Neural cell (in vitro differentiated cells): ENCODE results near the gene POU2F3.

Source experiments
- EP300 ChIP-seq: fragments of 450-650 bp; conservative IDR thresholded peaks from 2 replicates; pipeline ENCODE4 v1.6.1; 2014; ENCODE audit warnings: antibody characterized with exemption, mild to moderate bottlenecking, moderate library complexity; ENCODE audit not compliant: poor library complexity, severe bottlenecking
- EZH2 ChIP-seq: fragments of 200-600, 300-800 bp; shearing (Covaris generic), sonication (generic); IDR thresholded peaks from 2 replicates; pipeline ENCODE4 v1.6.1; 2014; ENCODE audit warnings: antibody characterized with exemption, low read length, borderline replicate concordance, mild to moderate bottlenecking; ENCODE audit not compliant: insufficient read depth, poor library complexity, severe bottlenecking
- MXI1 ChIP-seq: fragments of 450-650 bp; conservative IDR thresholded peaks from 2 replicates; pipeline ENCODE4 v1.6.1; 2014; ENCODE audit warnings: antibody characterized with exemption, mild to moderate bottlenecking; ENCODE audit not compliant: poor library complexity, severe bottlenecking
- POLR2AphosphoS5 ChIP-seq: IDR thresholded peaks from 2 replicates; pipeline ENCODE4 v1.6.1; 2012
- RAD21 ChIP-seq: fragments of 450-650 bp; conservative IDR thresholded peaks from 2 replicates; pipeline ENCODE4 v1.6.1; 2014; ENCODE audit warnings: antibody characterized with exemption, mild to moderate bottlenecking, moderate library complexity
- REST ChIP-seq: IDR thresholded peaks from 2 replicates; pipeline ENCODE4 v1.6.1; 2012; ENCODE audit warnings: borderline replicate concordance
- TF ChIP-seq, protein P1 (sequence below): fragments of 450-650 bp; IDR thresholded peaks from 2 replicates; pipeline ENCODE4 v1.5.1; 2014; ENCODE audit warnings: antibody characterized with exemption, mild to moderate bottlenecking, moderate library complexity; ENCODE audit not compliant: poor library complexity, severe bottlenecking

DNA sequence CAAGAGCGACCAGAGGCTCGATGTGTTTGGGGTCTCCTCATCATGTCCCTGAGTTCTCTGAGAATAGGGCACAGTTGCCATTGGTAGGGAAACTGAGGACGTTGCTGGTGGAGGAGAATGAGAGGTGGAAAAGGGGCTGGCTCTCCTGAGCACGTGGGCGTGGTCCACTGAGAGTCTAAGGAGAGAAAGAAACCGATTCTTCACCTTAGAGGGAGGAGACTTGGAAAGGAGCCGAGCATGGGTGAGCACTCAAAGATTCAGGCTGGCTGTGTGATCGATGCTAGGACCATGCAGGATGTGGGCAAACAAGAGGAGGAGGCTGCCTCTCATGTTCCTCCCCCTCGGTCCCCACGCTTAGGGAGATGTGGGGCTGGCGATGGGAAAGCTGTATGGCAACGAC, 65.3 kb downstream of the POU2F3 start:
- TF ChIP-seq, protein P1, sequence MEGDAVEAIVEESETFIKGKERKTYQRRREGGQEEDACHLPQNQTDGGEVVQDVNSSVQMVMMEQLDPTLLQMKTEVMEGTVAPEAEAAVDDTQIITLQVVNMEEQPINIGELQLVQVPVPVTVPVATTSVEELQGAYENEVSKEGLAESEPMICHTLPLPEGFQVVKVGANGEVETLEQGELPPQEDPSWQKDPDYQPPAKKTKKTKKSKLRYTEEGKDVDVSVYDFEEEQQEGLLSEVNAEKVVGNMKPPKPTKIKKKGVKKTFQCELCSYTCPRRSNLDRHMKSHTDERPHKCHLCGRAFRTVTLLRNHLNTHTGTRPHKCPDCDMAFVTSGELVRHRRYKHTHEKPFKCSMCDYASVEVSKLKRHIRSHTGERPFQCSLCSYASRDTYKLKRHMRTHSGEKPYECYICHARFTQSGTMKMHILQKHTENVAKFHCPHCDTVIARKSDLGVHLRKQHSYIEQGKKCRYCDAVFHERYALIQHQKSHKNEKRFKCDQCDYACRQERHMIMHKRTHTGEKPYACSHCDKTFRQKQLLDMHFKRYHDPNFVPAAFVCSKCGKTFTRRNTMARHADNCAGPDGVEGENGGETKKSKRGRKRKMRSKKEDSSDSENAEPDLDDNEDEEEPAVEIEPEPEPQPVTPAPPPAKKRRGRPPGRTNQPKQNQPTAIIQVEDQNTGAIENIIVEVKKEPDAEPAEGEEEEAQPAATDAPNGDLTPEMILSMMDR: no peak
- TF ChIP-seq RAD21 (no peak), EZH2 (no peak), POLR2AphosphoS5 (no peak), EP300 (no peak), MXI1 (no peak), REST (no peak)
